ENCODE data around the gene KCNIP1.

Gene KCNIP1

GRCh38 chr5:170482511-170482910 lies 21.3 kb upstream of the KCNIP1 start:
- no peak for DNase-seq (ENCODE audit: low read depth in 3 of 3, low spot score in 1 of 3)

DNA sequence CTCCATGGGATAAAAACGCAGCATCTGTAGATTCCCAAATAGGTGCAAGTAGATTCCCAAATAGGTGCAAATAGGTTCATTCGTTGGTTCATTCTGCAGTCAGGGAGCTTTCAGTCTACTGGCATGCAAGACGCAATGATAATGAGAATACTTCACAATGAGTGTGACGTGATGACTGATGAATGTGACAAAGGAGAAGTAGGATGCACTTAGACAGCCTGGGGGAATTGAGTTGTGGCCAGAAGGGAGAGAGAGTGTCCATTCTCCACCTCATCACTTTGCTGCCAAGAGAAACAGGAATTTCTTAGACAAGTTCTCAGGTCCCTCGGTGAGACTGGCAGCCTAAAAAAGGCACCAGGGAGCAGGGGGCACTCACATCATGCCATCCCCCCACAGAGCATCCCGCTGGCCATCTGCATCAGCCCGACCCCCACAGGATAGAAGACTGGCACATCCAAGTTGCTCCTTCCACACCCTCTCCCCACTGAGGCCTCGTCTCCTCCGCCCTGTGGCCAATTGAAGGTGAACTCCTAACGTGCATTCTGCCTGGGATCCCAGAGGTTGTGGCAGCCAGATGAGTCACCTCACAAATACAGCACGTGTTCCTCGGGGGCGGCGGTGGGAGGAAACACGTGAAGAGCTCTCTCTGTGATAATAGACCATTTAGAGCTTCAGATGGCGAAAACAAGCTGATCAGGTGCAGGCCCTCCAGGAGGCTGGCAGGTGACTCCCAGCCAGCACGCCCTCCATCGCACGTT lies 19.9 kb upstream of the KCNIP1 start:
- DNase-seq (ENCODE audit: low read depth in 3 of 3, low spot score in 1 of 3) = no peak

GRCh38 chr5:170484459-170484831 lies 19.4 kb upstream of the KCNIP1 start:
- no peak for DNase-seq (ENCODE audit: low read depth in 3 of 3, low spot score in 1 of 3)

- DNase-seq (ENCODE audit: low read depth in 3 of 3, low spot score in 1 of 3) = no peak
Measured at GRCh38 chr5:170484847-170485615, 18.8 kb upstream of the KCNIP1 start.

GRCh38 chr5:170485616-170485911 lies 18.3 kb upstream of the KCNIP1 start:
- DNase-seq (ENCODE audit: low read depth in 3 of 3, low spot score in 1 of 3) = no peak

DNA sequence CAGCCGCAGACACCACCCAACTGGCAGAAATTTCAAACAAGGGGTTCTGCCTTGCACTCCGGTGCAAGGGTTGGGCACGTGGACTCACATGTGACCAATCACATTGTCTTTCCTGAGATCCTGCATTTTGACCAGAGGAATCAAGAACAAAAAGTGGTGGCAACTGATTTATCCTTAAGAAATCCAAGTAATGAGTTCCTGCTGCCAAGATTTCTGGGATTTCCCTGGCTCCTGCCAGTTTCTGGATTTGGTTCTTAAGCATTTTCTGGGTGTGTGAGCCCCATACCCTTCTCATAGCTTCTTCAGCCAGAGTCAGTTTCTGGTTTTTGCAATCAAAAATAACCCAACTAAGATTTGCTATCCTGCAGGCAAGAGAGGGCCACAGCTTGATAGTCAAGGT lies 17.4 kb upstream of the KCNIP1 start:
- DNase-seq (ENCODE audit: low read depth in 3 of 3, low spot score in 1 of 3) = no peak

GRCh38 chr5:170488570-170488969 lies 15.2 kb upstream of the KCNIP1 start:
- DNase-seq (ENCODE audit: low read depth in 3 of 3, low spot score in 1 of 3) = no peak

DNA sequence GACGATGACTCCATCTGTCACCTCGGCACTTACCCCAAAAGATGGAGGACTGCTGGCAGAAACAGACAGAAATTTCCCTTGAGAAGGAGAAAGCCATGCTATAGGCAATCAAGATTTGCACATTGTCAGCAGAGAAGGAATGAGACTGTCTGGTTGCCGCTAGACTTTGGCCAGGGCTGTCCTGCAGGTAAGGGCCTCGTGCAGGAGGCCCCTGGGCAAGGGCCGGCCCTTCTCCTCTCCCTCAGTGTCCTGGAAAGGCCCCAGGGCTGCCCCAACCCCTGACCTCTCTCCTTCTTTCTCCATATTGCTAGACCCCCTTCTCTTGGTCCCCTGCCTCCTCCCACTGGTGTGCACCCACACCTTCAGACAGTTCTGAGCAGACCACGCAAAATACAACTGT lies 14.6 kb upstream of the KCNIP1 start:
- DNase-seq (ENCODE audit: low read depth in 3 of 3, low spot score in 1 of 3) = no peak

GRCh38 chr5:170490381-170490780 lies 13.4 kb upstream of the KCNIP1 start:
- no peak for DNase-seq (ENCODE audit: low read depth in 3 of 3, low spot score in 1 of 3)

DNA sequence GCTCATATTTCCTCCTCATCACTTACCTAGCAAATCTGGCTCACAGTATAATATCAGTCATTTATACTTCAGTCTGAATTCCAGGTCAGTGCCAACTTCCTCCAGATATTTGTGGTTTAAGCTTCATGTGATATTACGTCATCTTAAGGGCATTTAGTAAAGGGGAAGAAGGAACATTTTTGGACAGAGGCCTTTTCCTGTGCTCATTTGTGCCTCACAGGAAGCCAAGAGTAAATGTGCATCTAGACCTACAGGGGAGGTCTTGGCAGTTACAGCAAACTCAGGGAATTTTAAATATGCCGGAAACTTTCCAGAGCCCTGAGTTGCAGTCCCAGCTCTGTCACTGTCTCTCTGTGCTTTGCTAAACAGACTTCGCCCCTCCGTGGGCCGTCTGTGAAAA lies 12.3 kb upstream of the KCNIP1 start:
- DNase-seq (ENCODE audit: low read depth in 3 of 3, low spot score in 1 of 3) = no peak

DNA sequence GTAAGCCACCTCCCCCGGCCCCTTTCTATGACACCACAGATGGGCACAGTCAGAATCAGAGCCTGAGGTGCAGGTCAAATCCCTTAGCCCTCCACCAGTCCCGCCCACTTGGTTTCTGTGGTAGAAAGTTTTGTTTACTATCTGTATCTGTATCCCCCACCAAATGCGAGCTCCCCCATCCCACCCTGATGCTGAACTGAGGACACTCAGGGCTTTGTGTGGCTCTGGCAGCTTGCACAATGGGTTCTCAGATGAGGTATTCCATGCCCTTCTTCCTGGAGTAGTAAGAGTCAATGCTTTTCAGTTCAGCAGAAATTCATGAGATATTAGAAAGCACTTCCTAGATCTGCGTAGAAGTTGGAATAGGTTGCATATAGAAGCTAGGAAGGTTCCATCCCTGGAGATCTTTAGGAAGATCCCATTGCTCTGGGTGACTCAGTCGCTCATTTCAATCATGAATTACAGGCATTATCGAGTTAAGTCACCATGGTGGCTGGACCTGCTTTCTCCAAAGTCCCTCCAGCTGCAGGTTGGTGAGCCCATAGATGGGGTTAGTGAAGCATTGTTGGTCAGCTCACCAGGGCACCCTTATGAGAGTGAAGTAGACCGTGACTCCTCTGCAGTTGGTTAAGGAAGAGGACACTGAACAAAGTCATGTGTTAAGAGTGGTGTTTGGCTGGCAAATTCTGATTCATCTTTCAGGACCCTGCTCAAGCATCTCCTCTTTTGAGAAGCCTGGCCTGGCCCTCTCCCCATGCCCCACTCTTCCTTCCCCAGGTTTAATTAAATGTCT lies 10.6 kb upstream of the KCNIP1 start:
- DNase-seq (ENCODE audit: low read depth in 3 of 3, low spot score in 1 of 3) = no peak

DNA sequence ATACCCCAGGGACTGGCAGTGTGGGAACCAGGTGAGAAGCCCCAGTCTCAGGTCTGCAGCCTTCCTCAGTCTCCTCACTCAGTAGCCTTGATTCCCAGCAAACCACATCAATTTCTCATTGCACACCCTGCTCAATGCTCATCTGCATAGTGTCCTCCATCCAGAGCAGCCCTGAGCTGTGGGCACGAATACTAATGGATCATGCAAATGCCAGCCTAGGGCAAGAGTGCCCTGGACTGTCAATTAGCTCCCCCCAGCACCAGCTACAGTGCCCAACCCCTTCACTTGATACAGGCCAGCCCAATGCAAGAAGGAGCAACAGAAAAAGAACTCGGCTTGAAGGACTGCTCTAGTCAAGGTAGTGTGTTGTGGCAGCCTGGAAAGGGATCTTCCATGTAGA lies 9.8 kb upstream of the KCNIP1 start:
- no peak for DNase-seq (ENCODE audit: low read depth in 3 of 3, low spot score in 1 of 3)

DNA sequence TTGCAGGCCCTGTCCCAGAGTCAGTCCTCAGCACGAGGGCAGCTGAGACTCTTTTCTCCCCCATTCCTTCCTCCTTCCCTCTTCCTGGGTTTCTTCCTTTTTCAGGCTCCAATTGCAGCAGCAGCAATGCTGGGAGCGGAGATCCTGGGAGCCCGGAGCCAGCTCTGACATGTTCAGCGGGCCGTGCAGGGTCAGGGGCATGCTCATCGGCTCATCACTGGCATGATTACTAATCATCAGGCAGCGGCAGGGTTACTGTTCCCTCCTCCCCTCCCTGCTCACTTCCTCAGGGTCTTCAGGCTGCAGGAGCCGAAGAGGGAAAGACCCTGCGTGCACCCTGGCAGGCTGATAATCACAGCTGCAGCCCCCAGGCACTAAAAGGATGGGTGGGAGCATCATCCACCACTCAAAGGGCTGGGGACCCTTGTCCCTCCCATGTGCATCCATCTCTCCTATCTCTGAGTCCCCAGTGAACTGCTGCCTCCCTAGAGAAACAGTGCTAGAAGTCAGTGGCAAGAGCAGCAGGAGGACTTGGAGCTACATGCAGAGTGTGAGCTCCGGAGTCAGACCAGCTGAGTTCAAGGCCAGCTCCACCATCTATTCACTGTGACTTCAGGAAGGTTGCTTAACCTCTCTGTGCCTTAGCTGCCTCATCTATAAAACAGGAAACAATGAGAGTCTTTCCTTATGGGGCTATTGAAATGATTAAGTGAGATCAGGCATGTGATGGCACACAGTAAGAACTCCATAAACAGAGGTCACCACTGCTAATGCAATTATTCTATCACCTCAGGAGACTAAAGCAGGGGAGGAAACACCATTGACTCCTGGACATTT lies 7.8 kb upstream of the KCNIP1 start:
- no peak for DNase-seq (ENCODE audit: low read depth in 3 of 3, low spot score in 1 of 3)

- no peak for DNase-seq (ENCODE audit: low read depth in 3 of 3, low spot score in 1 of 3)
Measured at GRCh38 chr5:170496662-170497028, 7.2 kb upstream of the KCNIP1 start.

DNA sequence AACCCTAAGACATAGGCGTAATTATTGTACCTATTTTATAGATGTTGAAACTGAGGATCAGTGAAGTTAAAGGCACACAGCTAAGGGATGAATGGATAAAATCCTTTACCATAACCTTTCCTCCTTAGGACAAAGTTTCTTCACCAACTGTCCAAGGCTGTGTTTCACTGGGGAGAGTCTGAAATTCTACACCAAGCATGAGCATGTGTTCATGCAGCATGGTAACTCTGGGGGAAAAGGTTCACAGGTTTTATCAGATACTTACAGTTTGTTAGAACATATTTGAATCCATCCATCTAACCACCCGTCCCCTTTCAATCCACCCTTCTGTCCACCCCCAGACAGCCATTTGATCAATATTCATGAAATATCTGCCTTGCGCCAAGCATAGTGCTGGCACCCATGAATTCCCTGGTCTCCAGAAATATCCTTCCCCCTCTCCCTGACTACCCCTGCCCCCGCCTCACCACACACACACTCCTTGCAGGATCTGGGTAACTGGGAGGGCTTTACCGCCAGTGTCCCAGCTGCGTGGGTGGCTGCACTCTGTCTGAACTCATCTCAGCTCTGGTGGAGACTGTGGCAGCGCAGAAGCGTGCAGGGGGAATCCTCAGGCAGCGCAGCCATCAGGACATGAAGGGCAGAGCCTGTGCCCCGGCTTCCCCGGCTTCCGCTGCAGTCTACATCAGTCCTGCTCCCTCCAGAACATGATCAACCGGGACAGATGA lies 6.3 kb upstream of the KCNIP1 start:
- DNase-seq (ENCODE audit: low read depth in 3 of 3, low spot score in 1 of 3) = no peak

- no peak for DNase-seq (ENCODE audit: low read depth in 3 of 3, low spot score in 1 of 3)
Measured at GRCh38 chr5:170498811-170499351, 4.9 kb upstream of the KCNIP1 start.

GRCh38 chr5:170499621-170500020 lies 4.2 kb upstream of the KCNIP1 start:
- no peak for DNase-seq (ENCODE audit: low read depth in 3 of 3, low spot score in 1 of 3)

- DNase-seq (ENCODE audit: low read depth in 3 of 3, low spot score in 1 of 3) = no peak
Measured at GRCh38 chr5:170501361-170501760, 2.5 kb upstream of the KCNIP1 start.

DNA sequence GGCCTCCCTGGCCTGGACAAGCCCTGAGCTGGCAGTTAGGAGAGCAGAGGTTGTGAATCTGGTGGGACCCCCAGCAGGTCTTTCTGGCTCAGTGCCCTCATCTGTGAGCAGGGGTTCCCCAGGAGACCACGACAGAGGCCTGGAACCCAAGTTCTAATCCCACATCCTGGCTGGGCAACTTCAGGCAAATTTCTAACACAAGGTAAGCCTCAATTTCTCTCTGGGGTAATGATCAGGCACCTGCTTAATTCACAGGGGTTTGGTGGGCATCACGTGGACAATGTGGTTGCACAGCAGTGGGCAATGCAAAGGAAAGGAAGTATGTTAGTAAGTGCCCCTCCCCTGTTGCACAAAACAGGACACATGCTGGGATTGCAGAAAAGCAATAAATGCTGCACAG lies 1.9 kb upstream of the KCNIP1 start:
- DNase-seq (ENCODE audit: low read depth in 3 of 3, low spot score in 1 of 3) = no peak

GRCh38 chr5:170504616-170505266 lies 921 bp downstream of the KCNIP1 start:
- DNase-seq (ENCODE audit: low read depth in 3 of 3, low spot score in 1 of 3) = no peak

Measured in stimulated activated CD4-positive, alpha-beta T cell treated with anti-CD3 and anti-CD28 coated beads, TNF-alpha, amount 100 ng/mL, for 1 hour (primary cell).